HG03354 (cell line): ENCODE results near the gene FGF19.

Experiments
- ATAC-seq: cut with Tn5 transposase; IDR thresholded peaks from one replicate; pipeline ENCODE4 v1.9.1; 2021; ENCODE audit warnings: mild to moderate bottlenecking; ENCODE audit not compliant: unreplicated experiment, poor library complexity, severe bottlenecking

FGF19 gene

DNA sequence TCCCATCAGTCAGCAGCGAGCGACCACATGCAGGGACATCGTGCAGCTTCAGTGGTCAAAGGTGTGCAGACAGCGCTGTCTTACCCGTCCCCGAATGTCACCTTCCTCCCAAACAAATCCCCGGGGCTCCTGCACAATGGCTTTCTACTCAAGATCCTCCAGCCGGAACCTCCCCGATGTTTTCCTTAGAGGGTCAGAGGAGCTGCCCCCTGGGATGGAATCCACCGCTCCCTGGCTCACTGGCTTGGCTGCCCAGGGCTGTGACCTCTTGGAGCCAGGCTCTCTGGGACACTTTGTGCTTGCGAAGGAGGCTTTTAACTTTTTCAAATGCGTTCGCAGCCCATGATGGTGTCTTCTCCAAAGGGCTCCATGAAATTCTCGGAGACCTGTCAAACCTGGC, 17.3 kb upstream of the FGF19 start:
- no peak for ATAC-seq

- ATAC-seq: no peak
Observed at GRCh38 chr11:69718912-69719311, 15.1 kb upstream of the FGF19 start.

GRCh38 chr11:69718147-69718546, 14.3 kb upstream of the FGF19 start:
- peak; percentile 55 for ATAC-seq

DNA sequence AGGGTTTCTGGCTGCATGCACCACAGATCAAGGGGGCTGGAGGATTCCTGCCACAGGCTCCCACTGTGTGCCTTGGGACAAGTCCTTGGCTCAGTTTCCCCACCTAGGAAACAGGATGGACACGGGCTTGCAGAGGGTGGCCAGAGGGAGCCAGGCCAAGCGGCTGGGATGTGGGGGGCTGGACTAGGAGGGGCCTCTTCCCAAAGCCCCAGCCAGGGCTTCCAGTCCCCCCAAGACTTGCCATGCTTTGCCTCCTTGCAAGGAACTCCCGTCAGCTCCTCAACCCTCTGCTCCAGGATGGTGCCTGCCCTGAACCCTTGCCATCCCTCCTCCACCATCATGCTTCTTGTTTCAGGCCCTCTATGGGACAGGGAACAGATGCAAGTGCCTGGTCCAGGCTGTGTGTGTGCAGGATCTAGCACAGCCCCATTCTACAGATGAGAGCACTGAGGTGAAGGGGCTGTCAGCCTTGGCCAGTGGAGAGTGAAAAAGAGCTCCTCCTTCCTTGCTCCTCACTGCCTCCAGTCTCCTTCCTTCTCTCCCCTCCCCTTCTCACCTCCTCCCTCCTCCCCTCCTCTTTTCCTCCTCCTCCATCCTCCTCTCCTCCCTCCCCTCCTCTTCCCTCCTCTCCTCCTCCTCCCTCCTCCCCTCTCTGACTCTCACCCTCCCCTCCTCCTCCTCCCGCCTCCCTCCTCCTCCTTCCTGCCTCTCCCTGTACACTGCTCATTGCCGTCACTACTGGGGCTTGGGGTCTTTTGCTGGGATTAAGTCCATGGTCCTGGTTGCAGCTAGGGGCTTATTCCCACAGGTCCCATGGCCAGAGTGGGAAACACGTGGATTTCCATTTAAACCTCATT, 13.3 kb upstream of the FGF19 start:
- no peak for ATAC-seq

- no peak for ATAC-seq
Observed at GRCh38 chr11:69716099-69716498, 12.3 kb upstream of the FGF19 start.

GRCh38 chr11:69715446-69715845, 11.6 kb upstream of the FGF19 start:
- ATAC-seq: no peak

DNA sequence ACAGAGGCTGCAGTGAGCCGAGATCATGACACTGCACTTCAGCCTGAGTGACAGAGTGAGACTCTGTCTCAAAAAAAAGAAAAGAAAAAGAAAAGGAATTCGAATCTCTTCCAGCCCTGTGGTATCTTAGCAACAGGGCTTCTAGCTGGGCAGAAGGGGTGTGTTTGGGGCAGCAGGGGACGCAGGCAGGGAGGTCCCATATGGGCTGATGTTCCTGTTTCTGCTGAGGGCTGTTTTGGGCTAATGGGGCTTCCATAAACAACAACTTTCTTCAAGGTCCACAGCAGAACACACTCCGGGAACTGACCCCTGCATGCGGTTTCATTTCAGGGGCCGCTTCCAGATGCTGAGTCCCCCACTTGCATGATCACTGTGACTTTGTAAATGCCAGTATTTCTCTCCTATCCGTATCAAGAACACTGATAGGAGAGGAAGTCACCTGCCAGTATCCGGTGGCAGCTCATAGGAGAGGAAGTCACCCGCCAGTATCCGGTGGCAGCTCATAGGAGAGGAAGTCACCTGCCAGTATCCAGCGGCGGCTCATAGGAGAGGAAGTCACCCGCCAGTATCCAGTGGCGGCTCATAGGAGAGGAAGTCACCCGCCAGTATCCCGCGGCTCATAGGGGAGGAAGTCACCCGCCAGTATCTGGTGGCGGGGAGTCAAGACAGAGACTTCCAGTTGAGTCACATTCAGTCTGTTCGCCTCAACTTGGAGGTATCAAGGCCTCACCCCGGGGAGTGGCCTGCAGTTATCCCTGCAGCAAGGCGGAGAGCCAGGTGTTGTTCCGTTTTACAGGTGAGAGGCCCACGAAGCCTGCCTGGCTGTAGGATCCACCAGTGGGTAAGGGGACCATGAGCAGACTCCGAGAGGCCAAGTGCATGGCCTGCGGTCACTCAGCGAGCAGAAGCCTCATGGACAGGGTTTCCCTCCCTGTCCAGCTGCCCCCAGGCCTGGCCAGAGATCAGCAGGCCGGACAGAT, 8.3 kb upstream of the FGF19 start:
- ATAC-seq: no peak

GRCh38 chr11:69708736-69709401, 5.0 kb upstream of the FGF19 start:
- ATAC-seq: no peak

DNA sequence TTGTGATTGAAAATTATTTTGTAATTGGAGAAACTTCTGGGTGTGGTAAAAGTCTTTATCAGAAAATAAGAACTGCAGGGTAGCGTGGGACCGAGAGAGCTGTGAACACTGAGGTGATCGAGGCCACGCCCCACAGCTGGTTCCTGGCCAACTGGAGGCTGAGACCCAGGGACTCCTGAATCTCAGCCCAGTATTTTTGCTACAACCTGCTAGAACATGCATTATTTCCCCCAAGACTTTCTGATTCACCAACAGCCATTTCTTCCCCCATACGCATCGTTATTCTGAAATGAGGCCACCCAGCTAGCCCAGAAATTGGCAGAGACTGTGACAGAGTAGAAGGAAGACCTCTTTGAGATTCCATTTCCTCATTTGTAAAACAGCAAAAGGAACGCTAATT, 3.4 kb upstream of the FGF19 start:
- ATAC-seq: no peak

DNA sequence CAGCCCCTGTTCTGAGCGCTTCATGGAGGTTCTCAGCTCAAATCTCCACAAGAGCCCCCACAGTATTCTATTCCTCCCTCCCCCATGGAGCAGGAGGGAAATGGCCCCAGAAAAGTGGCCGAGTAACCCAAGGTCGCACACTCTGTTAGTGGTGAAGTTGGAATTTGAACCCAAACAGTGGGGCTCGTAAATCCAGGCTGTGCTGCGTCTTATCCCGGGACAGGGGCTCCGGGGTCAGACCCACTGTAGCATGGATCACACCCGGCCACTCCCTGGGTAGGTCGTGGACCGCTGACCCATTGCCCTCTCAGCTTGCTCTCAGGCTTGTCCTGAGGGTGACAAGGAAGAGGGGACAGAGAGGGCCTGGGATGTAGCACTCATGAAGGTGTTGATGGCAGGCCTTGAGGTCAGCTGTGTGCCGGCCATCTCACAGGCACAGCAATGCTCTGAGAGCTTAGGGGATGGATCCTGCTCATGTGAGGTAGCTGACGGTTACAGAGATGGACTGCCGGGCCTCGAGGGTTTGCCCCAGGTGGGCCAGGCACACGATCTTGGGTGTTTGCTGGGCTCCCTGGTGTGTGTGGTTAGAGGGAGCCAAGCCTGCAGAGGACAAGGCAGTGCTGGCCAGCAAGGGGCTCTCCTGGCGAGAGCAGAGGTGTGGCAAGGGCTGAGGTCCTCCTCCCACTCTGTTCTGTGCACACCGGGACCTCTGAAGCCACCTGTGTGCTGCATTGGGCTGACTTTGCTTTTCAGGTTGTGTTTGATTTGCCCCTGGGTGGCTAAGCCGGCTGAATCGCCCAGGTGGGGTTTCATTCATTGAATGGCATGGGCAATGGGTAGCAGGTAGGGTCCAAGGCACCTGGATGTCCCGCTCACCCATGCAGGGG, 2.3 kb upstream of the FGF19 start:
- ATAC-seq: no peak

DNA sequence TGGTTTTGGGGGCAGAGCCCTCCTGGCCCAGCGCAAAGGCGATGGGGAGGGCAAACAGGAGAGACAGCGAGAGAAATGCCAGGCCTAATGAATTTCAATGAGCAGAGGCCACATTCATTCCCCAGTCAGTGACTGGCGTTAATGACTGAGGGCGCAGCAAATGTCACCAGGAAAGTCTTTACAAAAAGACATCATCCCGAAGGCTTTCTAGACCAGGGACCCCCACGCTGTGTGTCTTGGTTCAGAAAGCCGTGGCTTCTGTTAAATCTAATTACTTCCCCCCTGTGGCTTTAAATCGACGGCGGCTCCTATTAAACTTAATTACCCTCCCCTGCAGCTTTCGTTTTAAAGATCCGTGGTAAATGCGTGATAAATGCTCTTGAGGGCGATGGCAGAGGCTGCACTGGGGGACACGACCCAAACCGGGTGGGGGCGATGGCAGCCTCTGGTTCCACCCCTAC, 1.6 kb upstream of the FGF19 start:
- no peak for ATAC-seq

DNA sequence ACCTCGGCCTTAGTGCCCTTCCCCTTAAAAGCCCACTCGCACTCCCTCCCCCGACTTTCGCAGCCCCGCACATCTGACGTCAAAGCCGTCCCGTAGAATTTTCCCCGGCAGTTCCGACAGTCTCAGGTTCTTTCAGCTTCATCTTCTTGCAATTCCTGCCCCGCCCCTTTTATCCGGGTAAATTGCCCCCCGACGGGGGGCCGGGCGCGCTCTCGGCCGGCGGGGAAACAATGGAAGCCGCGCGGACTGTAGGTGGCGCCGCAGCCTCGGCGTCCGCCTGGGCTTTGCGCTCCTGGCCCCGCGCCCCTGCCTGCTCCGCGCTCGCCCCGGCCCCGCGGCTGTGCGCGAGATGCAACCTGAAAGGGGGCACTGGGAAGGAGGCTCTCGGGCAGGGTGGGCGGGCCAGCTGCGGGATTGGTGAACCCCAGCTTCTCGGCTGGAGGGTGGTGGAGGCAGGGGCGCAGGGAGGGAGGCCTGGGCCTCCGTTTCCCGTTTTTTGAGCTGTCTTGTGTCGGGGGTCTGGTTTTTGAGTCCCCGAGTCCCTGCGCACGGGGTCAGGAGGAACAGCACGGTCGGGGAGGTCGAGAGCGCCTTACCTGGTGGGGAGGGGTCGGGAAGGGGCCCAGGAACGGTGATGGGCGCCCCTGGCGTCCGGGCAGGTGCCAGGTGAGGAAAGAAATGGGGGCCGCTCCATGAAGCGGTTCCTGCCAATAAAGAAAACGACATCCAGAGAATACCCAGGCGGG, 859 bp upstream of the FGF19 start:
- ATAC-seq: no peak

GRCh38 chr11:69703453-69703767, 412 bp downstream of the FGF19 start:
- ATAC-seq: no peak

GRCh38 chr11:69702769-69703452, 911 bp downstream of the FGF19 start:
- ATAC-seq: no peak

DNA sequence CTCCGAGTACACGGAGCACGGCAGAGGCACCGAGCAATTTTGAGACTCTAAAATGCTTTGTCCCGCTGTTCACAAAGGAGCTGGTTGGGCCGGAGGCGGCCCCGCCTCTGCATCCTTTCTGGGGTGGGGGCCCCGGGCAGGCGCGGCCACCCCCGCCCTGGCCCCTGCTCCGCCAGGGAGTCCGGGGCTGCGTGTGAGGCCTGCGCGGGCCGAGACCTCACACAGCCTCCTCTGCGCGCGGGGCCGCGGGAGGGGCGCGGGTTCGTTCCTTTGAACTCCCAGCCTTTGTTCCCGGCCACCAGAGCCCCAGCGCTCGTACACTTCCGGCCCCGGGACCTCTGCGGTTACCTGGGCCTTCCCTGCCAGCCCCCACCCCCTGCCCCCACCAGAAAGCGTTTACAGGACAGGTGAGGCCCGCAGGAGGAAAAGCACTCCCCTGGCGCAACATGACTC, 1.6 kb downstream of the FGF19 start:
- no peak for ATAC-seq

- ATAC-seq: no peak
Observed at GRCh38 chr11:69700278-69701140, 3.3 kb downstream of the FGF19 start.

DNA sequence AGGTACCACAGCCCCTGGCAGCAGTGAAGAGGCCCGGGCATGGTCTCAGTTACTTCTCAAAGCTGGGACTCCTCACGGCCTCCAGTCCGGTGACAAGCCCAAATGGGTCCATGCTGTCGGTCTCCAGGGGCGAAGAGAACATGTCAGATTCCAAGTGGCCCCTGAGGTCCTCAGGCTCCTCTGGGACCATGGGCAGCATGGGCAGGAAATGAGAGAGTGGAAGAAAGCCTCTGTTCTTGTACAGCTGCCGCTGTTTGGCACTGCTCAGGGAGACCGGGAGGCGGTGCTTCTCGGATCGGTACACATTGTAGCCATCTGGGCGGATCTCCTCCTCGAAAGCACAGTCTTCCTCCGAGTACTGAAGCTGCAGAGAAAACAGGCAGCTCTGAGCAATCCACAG, 4.6 kb downstream of the FGF19 start:
- ATAC-seq: no peak
